GM18907 (cell line): ENCODE measurements around the gene DCAF8.
A peak's percentile ranks its signal among the peaks of the same experiment; 100 is the strongest.
"Not testable (repeated sequence)": the region's sequence is repeated elsewhere in the genome, so short reads cannot be mapped to it uniquely, and the experiment has no call there.

ENCODE experiments used
- ATAC-seq: cut with Tn5 transposase; IDR thresholded peaks from one replicate; pipeline ENCODE4 v1.9.1; 2021; ENCODE audit warnings: mild to moderate bottlenecking, moderate library complexity; ENCODE audit not compliant: unreplicated experiment

The DCAF8 gene

GRCh38 chr1:160261893-160262794, at the start of gene DCAF8:
Gene DCAF8 (minus strand): TSS chr1:160262549. CDS start chr1:160244008, 18,541 bp downstream.
- ATAC-seq: peak; percentile 83

- no peak for ATAC-seq
Measured at GRCh38 chr1:160309571-160309970, 47.2 kb upstream of the DCAF8 start.

GRCh38 chr1:160309185-160309557, 46.8 kb upstream of the DCAF8 start:
- ATAC-seq: no peak

GRCh38 chr1:160308451-160309184, 46.3 kb upstream of the DCAF8 start:
- no peak for ATAC-seq

GRCh38 chr1:160307118-160307791, 44.9 kb upstream of the DCAF8 start:
- ATAC-seq: no peak

- no peak for ATAC-seq
Measured at GRCh38 chr1:160300173-160300572, 37.8 kb upstream of the DCAF8 start.

GRCh38 chr1:160296036-160296435, 33.7 kb upstream of the DCAF8 start:
- ATAC-seq: no peak

- no peak for ATAC-seq
Measured at GRCh38 chr1:160293020-160293968, 30.9 kb upstream of the DCAF8 start.

- peak; percentile 76 for ATAC-seq
Measured at GRCh38 chr1:160291248-160292220, 29.2 kb upstream of the DCAF8 start.

- ATAC-seq: not testable (repeated sequence)
Measured at GRCh38 chr1:160287769-160288168, 25.4 kb upstream of the DCAF8 start.

- no peak for ATAC-seq
Measured at GRCh38 chr1:160285506-160285905, 23.2 kb upstream of the DCAF8 start.

- peak; percentile 97 for ATAC-seq
Measured at GRCh38 chr1:160284782-160285344, 22.5 kb upstream of the DCAF8 start, which contains the start of gene PEX19. Gene PEX19 (minus strand): TSS chr1:160285133. CDS start chr1:160285124, 9 bp downstream.

- peak; percentile 27 for ATAC-seq
Measured at GRCh38 chr1:160284220-160284781, 22.0 kb upstream of the DCAF8 start.

- ATAC-seq: no peak
Measured at GRCh38 chr1:160282807-160283206, 20.5 kb upstream of the DCAF8 start.

- ATAC-seq: no peak
Measured at GRCh38 chr1:160277987-160278386, 15.6 kb upstream of the DCAF8 start.

GRCh38 chr1:160277330-160277729, 15.0 kb upstream of the DCAF8 start:
- ATAC-seq: no peak

GRCh38 chr1:160271025-160271424, 8.7 kb upstream of the DCAF8 start:
- no peak for ATAC-seq

- no peak for ATAC-seq
Measured at GRCh38 chr1:160267284-160267991, 5.1 kb upstream of the DCAF8 start.
